ENCODE results near the gene TSPAN11.

- TF ChIP-seq POLR2AphosphoS5 (IDR thresholded peaks at IDR 0.05; ENCODE audit: low read depth, low read length) (no peak), SIN3A (IDR thresholded peaks at IDR 0.05; ENCODE audit: borderline replicate concordance, insufficient read depth, low read length) (no peak)
- TF ChIP-seq, protein P1, sequence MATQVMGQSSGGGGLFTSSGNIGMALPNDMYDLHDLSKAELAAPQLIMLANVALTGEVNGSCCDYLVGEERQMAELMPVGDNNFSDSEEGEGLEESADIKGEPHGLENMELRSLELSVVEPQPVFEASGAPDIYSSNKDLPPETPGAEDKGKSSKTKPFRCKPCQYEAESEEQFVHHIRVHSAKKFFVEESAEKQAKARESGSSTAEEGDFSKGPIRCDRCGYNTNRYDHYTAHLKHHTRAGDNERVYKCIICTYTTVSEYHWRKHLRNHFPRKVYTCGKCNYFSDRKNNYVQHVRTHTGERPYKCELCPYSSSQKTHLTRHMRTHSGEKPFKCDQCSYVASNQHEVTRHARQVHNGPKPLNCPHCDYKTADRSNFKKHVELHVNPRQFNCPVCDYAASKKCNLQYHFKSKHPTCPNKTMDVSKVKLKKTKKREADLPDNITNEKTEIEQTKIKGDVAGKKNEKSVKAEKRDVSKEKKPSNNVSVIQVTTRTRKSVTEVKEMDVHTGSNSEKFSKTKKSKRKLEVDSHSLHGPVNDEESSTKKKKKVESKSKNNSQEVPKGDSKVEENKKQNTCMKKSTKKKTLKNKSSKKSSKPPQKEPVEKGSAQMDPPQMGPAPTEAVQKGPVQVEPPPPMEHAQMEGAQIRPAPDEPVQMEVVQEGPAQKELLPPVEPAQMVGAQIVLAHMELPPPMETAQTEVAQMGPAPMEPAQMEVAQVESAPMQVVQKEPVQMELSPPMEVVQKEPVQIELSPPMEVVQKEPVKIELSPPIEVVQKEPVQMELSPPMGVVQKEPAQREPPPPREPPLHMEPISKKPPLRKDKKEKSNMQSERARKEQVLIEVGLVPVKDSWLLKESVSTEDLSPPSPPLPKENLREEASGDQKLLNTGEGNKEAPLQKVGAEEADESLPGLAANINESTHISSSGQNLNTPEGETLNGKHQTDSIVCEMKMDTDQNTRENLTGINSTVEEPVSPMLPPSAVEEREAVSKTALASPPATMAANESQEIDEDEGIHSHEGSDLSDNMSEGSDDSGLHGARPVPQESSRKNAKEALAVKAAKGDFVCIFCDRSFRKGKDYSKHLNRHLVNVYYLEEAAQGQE (IDR thresholded peaks at IDR 0.05; ENCODE audit: insufficient read depth in 1 of 2, low read depth in 2 of 2, low read length in 2 of 2), result no peak
Measured at GRCh38 chr12:30976206-30976605, 49.7 kb downstream of the TSPAN11 start.
